ENCODE measurements around the gene NYNRIN.

DNA sequence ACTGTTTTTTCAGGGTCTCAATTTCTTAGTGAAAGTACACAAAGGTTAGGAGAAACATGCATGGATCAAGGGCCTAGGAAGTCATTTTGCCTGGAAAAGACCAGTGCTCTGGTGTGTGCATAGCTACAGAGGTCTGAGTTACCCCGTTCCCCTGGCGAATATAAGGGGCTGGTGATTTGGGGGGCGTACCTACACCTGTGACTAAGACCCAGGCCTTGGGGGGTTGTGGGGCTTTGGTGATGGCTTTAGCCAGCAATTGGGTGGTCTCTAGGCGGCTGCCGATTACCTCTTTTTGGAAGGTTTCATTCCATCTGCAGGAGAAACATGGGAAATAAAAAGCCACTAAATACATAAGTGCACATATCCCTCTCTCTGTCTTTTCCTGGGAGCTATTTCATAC, 42.7 kb downstream of the NYNRIN start:
- no peak for TF ChIP-seq SP1 (IDR thresholded peaks at IDR 0.05; ENCODE audit: low read depth)
- TF ChIP-seq, protein P1, sequence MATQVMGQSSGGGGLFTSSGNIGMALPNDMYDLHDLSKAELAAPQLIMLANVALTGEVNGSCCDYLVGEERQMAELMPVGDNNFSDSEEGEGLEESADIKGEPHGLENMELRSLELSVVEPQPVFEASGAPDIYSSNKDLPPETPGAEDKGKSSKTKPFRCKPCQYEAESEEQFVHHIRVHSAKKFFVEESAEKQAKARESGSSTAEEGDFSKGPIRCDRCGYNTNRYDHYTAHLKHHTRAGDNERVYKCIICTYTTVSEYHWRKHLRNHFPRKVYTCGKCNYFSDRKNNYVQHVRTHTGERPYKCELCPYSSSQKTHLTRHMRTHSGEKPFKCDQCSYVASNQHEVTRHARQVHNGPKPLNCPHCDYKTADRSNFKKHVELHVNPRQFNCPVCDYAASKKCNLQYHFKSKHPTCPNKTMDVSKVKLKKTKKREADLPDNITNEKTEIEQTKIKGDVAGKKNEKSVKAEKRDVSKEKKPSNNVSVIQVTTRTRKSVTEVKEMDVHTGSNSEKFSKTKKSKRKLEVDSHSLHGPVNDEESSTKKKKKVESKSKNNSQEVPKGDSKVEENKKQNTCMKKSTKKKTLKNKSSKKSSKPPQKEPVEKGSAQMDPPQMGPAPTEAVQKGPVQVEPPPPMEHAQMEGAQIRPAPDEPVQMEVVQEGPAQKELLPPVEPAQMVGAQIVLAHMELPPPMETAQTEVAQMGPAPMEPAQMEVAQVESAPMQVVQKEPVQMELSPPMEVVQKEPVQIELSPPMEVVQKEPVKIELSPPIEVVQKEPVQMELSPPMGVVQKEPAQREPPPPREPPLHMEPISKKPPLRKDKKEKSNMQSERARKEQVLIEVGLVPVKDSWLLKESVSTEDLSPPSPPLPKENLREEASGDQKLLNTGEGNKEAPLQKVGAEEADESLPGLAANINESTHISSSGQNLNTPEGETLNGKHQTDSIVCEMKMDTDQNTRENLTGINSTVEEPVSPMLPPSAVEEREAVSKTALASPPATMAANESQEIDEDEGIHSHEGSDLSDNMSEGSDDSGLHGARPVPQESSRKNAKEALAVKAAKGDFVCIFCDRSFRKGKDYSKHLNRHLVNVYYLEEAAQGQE (IDR thresholded peaks at IDR 0.05; ENCODE audit: low read depth), result no peak
- TF ChIP-seq FOSL1 (IDR thresholded peaks at IDR 0.05; ENCODE audit: low read depth), result no peak
- TF ChIP-seq, protein P2, sequence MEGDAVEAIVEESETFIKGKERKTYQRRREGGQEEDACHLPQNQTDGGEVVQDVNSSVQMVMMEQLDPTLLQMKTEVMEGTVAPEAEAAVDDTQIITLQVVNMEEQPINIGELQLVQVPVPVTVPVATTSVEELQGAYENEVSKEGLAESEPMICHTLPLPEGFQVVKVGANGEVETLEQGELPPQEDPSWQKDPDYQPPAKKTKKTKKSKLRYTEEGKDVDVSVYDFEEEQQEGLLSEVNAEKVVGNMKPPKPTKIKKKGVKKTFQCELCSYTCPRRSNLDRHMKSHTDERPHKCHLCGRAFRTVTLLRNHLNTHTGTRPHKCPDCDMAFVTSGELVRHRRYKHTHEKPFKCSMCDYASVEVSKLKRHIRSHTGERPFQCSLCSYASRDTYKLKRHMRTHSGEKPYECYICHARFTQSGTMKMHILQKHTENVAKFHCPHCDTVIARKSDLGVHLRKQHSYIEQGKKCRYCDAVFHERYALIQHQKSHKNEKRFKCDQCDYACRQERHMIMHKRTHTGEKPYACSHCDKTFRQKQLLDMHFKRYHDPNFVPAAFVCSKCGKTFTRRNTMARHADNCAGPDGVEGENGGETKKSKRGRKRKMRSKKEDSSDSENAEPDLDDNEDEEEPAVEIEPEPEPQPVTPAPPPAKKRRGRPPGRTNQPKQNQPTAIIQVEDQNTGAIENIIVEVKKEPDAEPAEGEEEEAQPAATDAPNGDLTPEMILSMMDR (IDR thresholded peaks at IDR 0.05 in 2 of 3, conservative IDR thresholded peaks at IDR 0.05 in 1 of 3; ENCODE audit: borderline replicate concordance in 1 of 3, insufficient read depth in 1 of 3, low read depth in 2 of 3, low read length in 2 of 3), result no peak
- TF ChIP-seq EZH2 (IDR thresholded peaks at IDR 0.05), result no peak
- no peak for TF ChIP-seq POLR2A (IDR thresholded peaks at IDR 0.05; ENCODE audit: borderline replicate concordance, extremely low read depth, insufficient read depth, insufficient read length)
- no peak for TF ChIP-seq YY1 (IDR thresholded peaks at IDR 0.05; ENCODE audit: extremely low read depth, insufficient replicate concordance, low read depth, low read length)
- no peak for TF ChIP-seq RAD21 (IDR thresholded peaks at IDR 0.05; ENCODE audit: low read depth)

Data from HCT116 (cell line).